IMR-90 (cell line): ENCODE results near the gene DNMT3B. TPM values are rescaled to one million over a fixed set of nuclear protein-coding genes. Genes with fewer than 3 reads are reported as not detected.

Experiments used
- ATAC-seq: fragments of 200-7000 bp; cut with Tn5 transposase; 2 replicates; pipeline ENCODE4 v1.9.1; 2020; ENCODE audit warnings: low read depth, mild to moderate bottlenecking, moderate library complexity
- BruUV-seq: library from RNA; stranded (reverse); fragments of 400-500 nt; replicated peaks from 2 replicates; lab custom pipeline; 2021; lab: Mats Ljungman, UMichigan
- CTCF ChIA-PET: fragments of 300-600 bp; formaldehyde crosslinking; extraction: SDS; loops from one replicate; lab custom pipeline; 2021; ENCODE audit warnings: antibody characterized with exemption; lab: Yijun Ruan, JAX
- POLR2A ChIA-PET: fragments of 300-600 bp; sonication (Branson Sonifier 250); formaldehyde crosslinking; loops from one replicate; lab custom pipeline; 2022; ENCODE audit warnings: antibody characterized with exemption; ENCODE audit not compliant: unreplicated experiment; lab: Charles Lee
- DNase-seq: peaks from one replicate; pipeline ENCODE4 v3.0.0; 2013
- H2AFZ ChIP-seq: replicated peaks from 2 replicates; pipeline ENCODE3; 2013; ENCODE audit warnings: low read length, mild to moderate bottlenecking; ENCODE audit not compliant: poor library complexity
- H2AK5ac ChIP-seq: 2 replicates; pipeline ENCODE4 v1.6.1; 2013; ENCODE audit warnings: low read depth, low read length, inconsistent platforms
- H2AK9ac ChIP-seq: replicated peaks from 2 replicates; pipeline ENCODE3; 2013; ENCODE audit warnings: mild to moderate bottlenecking, low read depth, low read length, moderate library complexity; ENCODE audit not compliant: poor library complexity
- H2BK120ac ChIP-seq: 2 replicates; pipeline ENCODE4 v1.6.1; 2013; ENCODE audit warnings: low read depth, low read length, inconsistent platforms
- H2BK15ac ChIP-seq: 3 replicates; pipeline ENCODE4 v1.6.1; 2013; ENCODE audit warnings: low read depth, low read length, inconsistent platforms
- H2BK20ac ChIP-seq: 2 replicates; pipeline ENCODE4 v1.6.1; 2013; ENCODE audit warnings: low read depth, mild to moderate bottlenecking, inconsistent platforms, low read length, moderate library complexity
- H2BK5ac ChIP-seq: 2 replicates; pipeline ENCODE4 v1.6.1; 2013; ENCODE audit warnings: mild to moderate bottlenecking, low read depth, low read length, inconsistent platforms; ENCODE audit not compliant: poor library complexity, severe bottlenecking
- H3K14ac ChIP-seq: replicated peaks from 2 replicates; pipeline ENCODE4 v1.6.1; 2013; ENCODE audit warnings: low read depth, low read length, inconsistent platforms
- H3K18ac ChIP-seq: 2 replicates; pipeline ENCODE4 v1.6.1; 2013; ENCODE audit warnings: low read depth, low read length, control low read depth
- H3K23ac ChIP-seq: 2 replicates; pipeline ENCODE4 v1.6.1; 2013; ENCODE audit warnings: low read depth, low read length, inconsistent platforms
- H3K27ac ChIP-seq: 2 replicates; pipeline ENCODE4 v1.5.1; 2013; ENCODE audit warnings: mild to moderate bottlenecking, control low read depth, low read length; ENCODE audit not compliant: insufficient read depth
- H3K27me3 ChIP-seq: 2 replicates; pipeline ENCODE4 v1.6.1; 2013; ENCODE audit warnings: low read length; ENCODE audit not compliant: control insufficient read depth, insufficient read depth
- H3K36me3 ChIP-seq: 2 replicates; pipeline ENCODE4 v1.6.1; 2013; ENCODE audit warnings: low read length, mixed read lengths; ENCODE audit not compliant: control insufficient read depth, insufficient read depth
- H3K4ac ChIP-seq: 2 replicates; pipeline ENCODE4 v1.6.1; 2013; ENCODE audit warnings: low read depth, low read length, inconsistent platforms
- H3K4me1 ChIP-seq: 2 replicates; pipeline ENCODE4 v1.6.1; 2013; ENCODE audit warnings: low read length, mixed read lengths; ENCODE audit not compliant: control insufficient read depth, insufficient read depth
- H3K4me2 ChIP-seq: 2 replicates; pipeline ENCODE4 v1.6.1; 2013; ENCODE audit warnings: low read depth, mild to moderate bottlenecking, control low read depth, low read length, moderate library complexity
- H3K4me3 ChIP-seq: 2 replicates; pipeline ENCODE4 v1.5.1; 2013; ENCODE audit warnings: low read depth, mild to moderate bottlenecking, control low read depth, low read length, moderate library complexity; ENCODE audit not compliant: insufficient read depth
- H3K56ac ChIP-seq: 2 replicates; pipeline ENCODE4 v1.6.1; 2013; ENCODE audit warnings: low read length, inconsistent platforms; ENCODE audit not compliant: insufficient read depth; ENCODE audit errors: extremely low read depth
- H3K79me1 ChIP-seq, 2 experiments: 2 replicates each; pipeline ENCODE4 v1.6.1; 2013; ENCODE audit warnings: low read length in 2 of 2, inconsistent platforms in 1 of 2, low read depth in 1 of 2
- H3K9ac ChIP-seq: 2 replicates; pipeline ENCODE4 v1.6.1; 2013; ENCODE audit warnings: low read depth, low read length, control low read depth
- H3K9me1 ChIP-seq: 2 replicates; pipeline ENCODE4 v1.6.1; 2013; ENCODE audit warnings: low read length, inconsistent platforms; ENCODE audit not compliant: insufficient read depth
- H3K9me3 ChIP-seq: 2 replicates; pipeline ENCODE4 v1.6.1; 2013; ENCODE audit warnings: low read length; ENCODE audit not compliant: control insufficient read depth, insufficient read depth
- H4K20me1 ChIP-seq: 2 replicates; pipeline ENCODE4 v1.6.1; 2013; ENCODE audit warnings: low read length, inconsistent platforms; ENCODE audit not compliant: insufficient read depth
- H4K5ac ChIP-seq: 2 replicates; pipeline ENCODE4 v1.6.1; 2013; ENCODE audit warnings: mild to moderate bottlenecking, low read depth, low read length, control low read depth
- H4K8ac ChIP-seq, 2 experiments: 2 replicates each; pipeline ENCODE4 v1.6.1; 2013; ENCODE audit warnings: low read depth in 2 of 2, low read length in 2 of 2, control low read depth in 1 of 2, inconsistent platforms in 1 of 2
- H4K91ac ChIP-seq: 2 replicates; pipeline ENCODE4 v1.6.1; 2013; ENCODE audit warnings: low read depth, low read length, inconsistent platforms; ENCODE audit not compliant: insufficient read depth
- BHLHE40 ChIP-seq: fragments of 150-350 bp; IDR thresholded peaks from 2 replicates; pipeline ENCODE4 v1.6.1; 2016; ENCODE audit warnings: mild to moderate bottlenecking, low read depth, low read length
- CEBPB ChIP-seq: IDR thresholded peaks from 2 replicates; pipeline ENCODE4 v1.6.1; 2012; ENCODE audit warnings: low read depth, low read length, improper control_type of control experiment
- CHD1 ChIP-seq: IDR thresholded peaks from 2 replicates; pipeline ENCODE4 v1.6.1; 2012; ENCODE audit warnings: low read depth, low read length, improper control_type of control experiment
- CTCF ChIP-seq: conservative IDR thresholded peaks from 2 replicates; pipeline ENCODE4 v1.5.1; 2012; ENCODE audit warnings: mild to moderate bottlenecking, low read depth, low read length, improper control_type of control experiment
- ELK1 ChIP-seq: fragments of 150-350 bp; IDR thresholded peaks from 2 replicates; pipeline ENCODE4 v1.6.1; 2016; ENCODE audit warnings: low read depth, mild to moderate bottlenecking, low read length, moderate library complexity, borderline replicate concordance
- FOS ChIP-seq: fragments of 150-350 bp; IDR thresholded peaks from 2 replicates; pipeline ENCODE4 v1.6.1; 2016; ENCODE audit warnings: low read depth, low read length
- MAFK ChIP-seq: IDR thresholded peaks from 2 replicates; pipeline ENCODE4 v1.6.1; 2012; ENCODE audit warnings: low read depth, low read length, improper control_type of control experiment
- MAZ ChIP-seq: IDR thresholded peaks from 2 replicates; pipeline ENCODE4 v1.6.1; 2012; ENCODE audit warnings: low read depth, mild to moderate bottlenecking, low read length, improper control_type of control experiment, moderate library complexity, borderline replicate concordance
- MXI1 ChIP-seq: IDR thresholded peaks from 2 replicates; pipeline ENCODE4 v1.6.1; 2012; ENCODE audit warnings: low read depth, mild to moderate bottlenecking, low read length, moderate library complexity, borderline replicate concordance
- NFE2L2 ChIP-seq: fragments of 150-350 bp; IDR thresholded peaks from 2 replicates; pipeline ENCODE4 v1.6.1; 2016; ENCODE audit warnings: low read depth, mild to moderate bottlenecking, low read length
- POLR2A ChIP-seq: IDR thresholded peaks from 2 replicates; pipeline ENCODE4 v1.6.1; 2012; ENCODE audit warnings: mild to moderate bottlenecking, low read depth, low read length
- RAD21 ChIP-seq: IDR thresholded peaks from 2 replicates; pipeline ENCODE4 v1.6.1; 2012; ENCODE audit warnings: low read length, improper control_type of control experiment
- RCOR1 ChIP-seq: IDR thresholded peaks from 2 replicates; pipeline ENCODE4 v1.6.1; 2012; ENCODE audit warnings: mild to moderate bottlenecking, low read length, improper control_type of control experiment; ENCODE audit not compliant: insufficient replicate concordance
- RFX5 ChIP-seq: IDR thresholded peaks from 2 replicates; pipeline ENCODE4 v1.8.0; 2012; ENCODE audit warnings: low read depth, mild to moderate bottlenecking, low read length, moderate library complexity
- SMC3 ChIP-seq: fragments of 150-350 bp; IDR thresholded peaks from 2 replicates; pipeline ENCODE4 v1.6.1; 2016; ENCODE audit warnings: low read depth, mild to moderate bottlenecking, antibody characterized with exemption, low read length, moderate library complexity
- USF2 ChIP-seq: fragments of 150-350 bp; IDR thresholded peaks from 2 replicates; pipeline ENCODE4 v1.6.1; 2017; ENCODE audit warnings: mild to moderate bottlenecking, antibody characterized with exemption, low read length, low read depth
- WGBS, 2 experiments: methylation state at CpG; one replicate each; pipeline versions ENCODE4 v1.1.5 to v1.1.7; 2013; ENCODE audit warnings: missing lambda C conversion rate in 2 of 2; ENCODE audit not compliant: insufficient read length in 1 of 2; ENCODE audit errors: extremely low coverage in 2 of 2; 5-methylcytosine and 5-hydroxymethylcytosine counted together
- dilution Hi-C: fragments of 300-500 bp; cut with HindIII; formaldehyde crosslinking; loops from one replicate; pipeline ENCODE4 v1.14.3; 2018; ENCODE audit warnings: low sequenced_read_pairs; ENCODE audit not compliant: unreplicated experiment
- in situ Hi-C: fragments of 300-500 bp; cut with MboI; formaldehyde crosslinking; loops from 3 replicates; pipeline ENCODE4 v1.14.3; 2019; ENCODE audit warnings: low sequenced_read_pairs, inconsistent platforms, mixed read lengths
- intact Hi-C: fragments of 100-400 bp; cut with micrococcal nuclease; formaldehyde crosslinking; loops from 2 replicates; pipeline ENCODE4 v1.10.0; 2022
- polyA plus RNA-seq, 3 experiments: library from polyadenylated mRNA; depleted of rRNA; stranded (reverse); fragments of >200 nt; gene quantifications; 2 replicates each; pipeline ENCODE4 v1.2.3, GENCODE V29; 2012; ENCODE audit warnings: low replicate concordance in 1 of 3
- total RNA-seq: library from RNA; depleted of rRNA; stranded (reverse); fragments of >200 nt; gene quantifications from 2 replicates; pipeline ENCODE4 v1.2.3, GENCODE V29; 2012

Gene DNMT3B
- total and polyA plus RNA-seq, 2 of the 4 experiments (the other 2 are of a cell fraction) = 1.3 to 1.9 TPM

GRCh38 chr20:32847964-32848363, 85.8 kb downstream of the DNMT3B start:
- Histone ChIP-seq H3K27ac (no peak overlapping the region), H4K8ac (no peak overlapping the region), H2BK120ac (no peak overlapping the region), H3K18ac (no peak overlapping the region), H4K20me1 (peaks cover 34% of the 10 kb centered on the region), H3K4me2 (no peak overlapping the region), H3K4me3 (no peak overlapping the region), H2BK15ac (no peak overlapping the region), H4K5ac (no peak overlapping the region), H3K23ac (no peak overlapping the region), H2BK20ac (no peak overlapping the region), H3K9me3 (no peaks in the 10 kb centered on the region), H2AK9ac (no peak overlapping the region), H2AFZ (no peak overlapping the region), H3K27me3 (no peaks in the 10 kb centered on the region), H2AK5ac (no peak overlapping the region), H3K9me1 (peaks cover 8% of the 10 kb centered on the region; the same call in 1 of the 2 replicates), H2BK5ac (no peak overlapping the region), H3K56ac (no peak overlapping the region), H3K36me3 (peaks cover 33% of the 10 kb centered on the region), H3K4ac (no peak overlapping the region), H3K4me1 (peaks cover 3% of the 10 kb centered on the region; the same call in 1 of the 2 replicates), H3K9ac (no peak overlapping the region), H4K91ac (no peak overlapping the region), H3K14ac (no peak overlapping the region), H3K79me1 (peaks cover 25 to 75% of the 10 kb centered on the region in 2 experiments)
- dilution Hi-C loops (no loop called here), intact Hi-C loops (no loop called here), in situ Hi-C loops (no loop called here)
- ChIA-PET POLR2A (no interaction called here), CTCF (no interaction called here)
- ATAC-seq (no peak), DNase-seq (no peak)
- BruUV-seq = no TSS peak
- 89% methylated on average over 3 of the region's 5 CpGs; no CpG with 5 or more reads in 1 of the 2 experiments for WGBS, 2 experiments
- TF ChIP-seq RAD21 (no peak), RCOR1 (no peak), NFE2L2 (no peak), CHD1 (no peak), USF2 (no peak), MAFK (no peak), CTCF (no peak), FOS (no peak), MXI1 (no peak), POLR2A (no peak), MAZ (no peak), BHLHE40 (no peak), SMC3 (no peak), ELK1 (no peak), RFX5 (no peak), CEBPB (no peak)
